ENCODE data around the gene FBXO30. TPM values are rescaled to one million over a fixed set of nuclear protein-coding genes. Genes with fewer than 3 reads are reported as not detected.

Gene FBXO30
- total and polyA plus RNA-seq, 9 of the 15 experiments (the other 6 are each of a cell fraction or from before 2014, with no cell fraction given): 3.6 to 12.8 (median 7.1) TPM

GRCh38 chr6:145814501-145815308, at the start of gene FBXO30 (continued):
- TF ChIP-seq CC2D1A (IDR thresholded peaks at IDR 0.05): 0 out of 2 replicates have a peak, but pooled peaks have one; percentile 13
- TF ChIP-seq NCOA1 (IDR thresholded peaks at IDR 0.05; ENCODE audit: low read depth): no peak
- TF ChIP-seq GATA2 (CRISPR knock-in tag; IDR thresholded peaks at IDR 0.05): no peak
- TF ChIP-seq ZBTB49 (CRISPR knock-in tag; IDR thresholded peaks at IDR 0.05; ENCODE audit: borderline replicate concordance): peak; percentile 93; the same call in 1 of the 2 replicates
- no peak; the same call in 1 of the 2 replicates for TF ChIP-seq CAMTA2 (CRISPR knock-in tag; conservative IDR thresholded peaks at IDR 0.05)
- no peak for TF ChIP-seq MTF1 (CRISPR knock-in tag; IDR thresholded peaks at IDR 0.05; ENCODE audit: borderline replicate concordance)
- peak; percentile 58; the same call in 1 of the 2 replicates for TF ChIP-seq TRIM28 (IDR thresholded peaks at IDR 0.05)
- TF ChIP-seq CREB5 (CRISPR knock-in tag; IDR thresholded peaks at IDR 0.05): no peak
- TF ChIP-seq LARP7 (IDR thresholded peaks at IDR 0.05): 0 out of 2 replicates have a peak, but pooled peaks have one; percentile 26
- TF ChIP-seq RB1 (IDR thresholded peaks at IDR 0.05; ENCODE audit: low read depth): peak; percentile 86
- no peak for TF ChIP-seq ZNF384 (IDR thresholded peaks at IDR 0.05; ENCODE audit: low read depth, low read length)
- TF ChIP-seq EP400 (IDR thresholded peaks at IDR 0.05): peak; percentile 53
- TF ChIP-seq RHOXF2B (CRISPR knock-in tag; conservative IDR thresholded peaks at IDR 0.05): no peak
- TF ChIP-seq OTX1 (CRISPR knock-in tag; IDR thresholded peaks at IDR 0.05): peak; percentile 77; the same call in 1 of the 2 replicates
- TF ChIP-seq ZBTB12 (CRISPR knock-in tag; IDR thresholded peaks at IDR 0.05): no peak
- no peak for TF ChIP-seq NCOR1 (IDR thresholded peaks at IDR 0.05)
- TF ChIP-seq TFAP4 (CRISPR knock-in tag; IDR thresholded peaks at IDR 0.05; ENCODE audit: borderline replicate concordance): peak; percentile 95
- peak; percentile 31; the same call in 1 of the 2 replicates for TF ChIP-seq MBD2 (IDR thresholded peaks at IDR 0.05; ENCODE audit: borderline replicate concordance, low read depth)
- TF ChIP-seq ZBTB9 (CRISPR knock-in tag; IDR thresholded peaks at IDR 0.05): no peak
- no peak for TF ChIP-seq POLR2AphosphoS2 (IDR thresholded peaks at IDR 0.05; ENCODE audit: low read length)
- TF ChIP-seq ZC3H8 (IDR thresholded peaks at IDR 0.05): no peak

Data from K562 (cell line).